Measurements from ENCODE around the gene SHLD1. TPM values are rescaled to one million over a fixed set of nuclear protein-coding genes. Genes with fewer than 3 reads are reported as not detected.

The SHLD1 gene
- total RNA-seq, 1 experiment from 2014 or later: 2.4 TPM

DNA sequence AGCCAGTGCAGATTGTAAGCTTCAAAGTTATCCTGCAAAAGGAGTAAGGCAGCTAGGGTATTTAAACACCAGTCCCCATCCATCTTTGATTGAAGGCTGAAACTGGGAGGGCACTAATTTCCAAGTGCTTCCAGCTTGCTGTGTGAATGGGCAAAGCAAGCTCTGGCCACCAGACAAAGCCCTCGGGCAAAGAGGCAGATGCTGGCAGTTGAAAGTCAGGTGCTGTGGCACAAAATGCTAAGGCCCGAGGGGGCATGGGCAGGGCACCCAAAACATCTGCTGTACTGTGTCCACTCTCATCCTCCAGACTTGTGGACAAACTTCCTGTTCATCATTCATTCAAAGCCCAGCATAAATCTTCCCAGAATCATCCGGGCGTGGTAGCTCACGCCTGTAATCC lies 137.2 kb downstream of the SHLD1 start:
- BruUV-seq (replicated peaks): no TSS peak
- Histone ChIP-seq H3K4me1 (ENCODE audit: control insufficient read depth in 1 of 2, insufficient read depth in 2 of 2, low read length in 2 of 2) (no peaks in the 10 kb centered on the region), H3K4me2 (ENCODE audit: low read length) (no peak overlapping the region), H3K4me3 (replicated peaks in 1 of 2; ENCODE audit: low read depth in 1 of 2, low read length in 2 of 2) (no peak overlapping the region), H3K9me2 (ENCODE audit: insufficient read depth) (no peaks in the 10 kb centered on the region), H3K27ac (ENCODE audit: low read depth, low read length) (no peak overlapping the region), H2AFZ (ENCODE audit: low read depth, low read length, poor library complexity, severe bottlenecking) (no peak overlapping the region), H3K9me3 (ENCODE audit: control insufficient read depth in 1 of 2, insufficient read depth in 1 of 2, low read depth in 1 of 2, low read length in 2 of 2) (no peaks in the 10 kb centered on the region), H3K27me3 (ENCODE audit: insufficient read depth, low read length) (peaks cover 11% of the 10 kb centered on the region), H4K20me1 (ENCODE audit: insufficient read depth) (no peaks in the 10 kb centered on the region), H3K36me3 (ENCODE audit: control insufficient read depth in 1 of 2, insufficient read depth in 2 of 2, low read length in 2 of 2) (no peaks in the 10 kb centered on the region), H3K9ac (ENCODE audit: low read length) (no peak overlapping the region), H3K79me2 (ENCODE audit: insufficient read depth, low read length) (no peaks in the 10 kb centered on the region)
- ATAC-seq (no peak), DNase-seq (ENCODE audit: low read depth, low spot score) (no peak)
- TF ChIP-seq, protein P1, sequence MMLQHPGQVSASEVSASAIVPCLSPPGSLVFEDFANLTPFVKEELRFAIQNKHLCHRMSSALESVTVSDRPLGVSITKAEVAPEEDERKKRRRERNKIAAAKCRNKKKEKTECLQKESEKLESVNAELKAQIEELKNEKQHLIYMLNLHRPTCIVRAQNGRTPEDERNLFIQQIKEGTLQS (IDR thresholded peaks at IDR 0.05): no peak
- TF ChIP-seq ZFX (IDR thresholded peaks at IDR 0.05): no peak
- CTCF ChIA-PET: no interaction called here
- POLR2A ChIA-PET: no interaction called here
- intact Hi-C loops (cut with micrococcal nuclease): no loop called here
- RAD21 ChIA-PET (ENCODE audit: low non-redundant PET in 1 of 2, low total read pairs in 2 of 2, uncharacterized antibody in 2 of 2, unreplicated experiment in 2 of 2): no interaction called here

GRCh38 chr20:5888041-5888440 lies 137.8 kb downstream of the SHLD1 start:
- CTCF ChIA-PET: no interaction called here
- Histone ChIP-seq H3K4me2 (ENCODE audit: low read length) (no peak overlapping the region), H2AFZ (ENCODE audit: low read depth, low read length, poor library complexity, severe bottlenecking) (no peak overlapping the region), H4K20me1 (ENCODE audit: insufficient read depth) (no peaks in the 10 kb centered on the region), H3K4me1 (ENCODE audit: control insufficient read depth in 1 of 2, insufficient read depth in 2 of 2, low read length in 2 of 2) (no peaks in the 10 kb centered on the region), H3K27ac (ENCODE audit: low read depth, low read length) (no peak overlapping the region), H3K9me2 (ENCODE audit: insufficient read depth) (no peaks in the 10 kb centered on the region), H3K27me3 (ENCODE audit: insufficient read depth, low read length) (peaks cover 14% of the 10 kb centered on the region), H3K9me3 (ENCODE audit: control insufficient read depth in 1 of 2, insufficient read depth in 1 of 2, low read depth in 1 of 2, low read length in 2 of 2) (no peaks in the 10 kb centered on the region), H3K4me3 (replicated peaks in 1 of 2; ENCODE audit: low read depth in 1 of 2, low read length in 2 of 2) (no peak overlapping the region), H3K9ac (ENCODE audit: low read length) (no peak overlapping the region), H3K79me2 (ENCODE audit: insufficient read depth, low read length) (no peaks in the 10 kb centered on the region), H3K36me3 (ENCODE audit: control insufficient read depth in 1 of 2, insufficient read depth in 2 of 2, low read length in 2 of 2) (no peaks in the 10 kb centered on the region)
- ATAC-seq (no peak), DNase-seq (ENCODE audit: low read depth, low spot score) (no peak)
- RAD21 ChIA-PET (ENCODE audit: low non-redundant PET in 1 of 2, low total read pairs in 2 of 2, uncharacterized antibody in 2 of 2, unreplicated experiment in 2 of 2): no interaction called here
- TF ChIP-seq ZNF274 (IDR thresholded peaks at IDR 0.05; ENCODE audit: low read depth, low read length) (no peak), MAX (IDR thresholded peaks at IDR 0.05) (no peak), EZH2phosphoT487 (IDR thresholded peaks at IDR 0.05; ENCODE audit: borderline replicate concordance) (no peak), CTCF (IDR thresholded peaks at IDR 0.05 in 2 of 3, conservative IDR thresholded peaks at IDR 0.05 in 1 of 3; ENCODE audit: borderline replicate concordance in 1 of 3, insufficient read depth in 1 of 3, low read depth in 2 of 3, low read length in 2 of 3) (no peak), JUND (IDR thresholded peaks at IDR 0.05) (no peak)
- intact Hi-C loops (cut with micrococcal nuclease): no loop called here
- POLR2A ChIA-PET: no interaction called here
- BruUV-seq (replicated peaks): no TSS peak

Measured in HCT116 (cell line).